B cell (primary cell): ENCODE data around the gene OR1L6.

ENCODE experiments used
- EZH2 ChIP-seq: IDR thresholded peaks from 2 replicates; pipeline ENCODE4 v1.6.1; 2012; ENCODE audit warnings: borderline replicate concordance, low read depth, mild to moderate bottlenecking, moderate library complexity, low read length; ENCODE audit not compliant: insufficient read depth, poor library complexity, severe bottlenecking
- TF ChIP-seq, protein P1 (sequence below): fragments of 200-600 bp; IDR thresholded peaks from one replicate; pipeline ENCODE4 v1.8.0; 2022; ENCODE audit warnings: antibody characterized with exemption, mild to moderate bottlenecking

DNA sequence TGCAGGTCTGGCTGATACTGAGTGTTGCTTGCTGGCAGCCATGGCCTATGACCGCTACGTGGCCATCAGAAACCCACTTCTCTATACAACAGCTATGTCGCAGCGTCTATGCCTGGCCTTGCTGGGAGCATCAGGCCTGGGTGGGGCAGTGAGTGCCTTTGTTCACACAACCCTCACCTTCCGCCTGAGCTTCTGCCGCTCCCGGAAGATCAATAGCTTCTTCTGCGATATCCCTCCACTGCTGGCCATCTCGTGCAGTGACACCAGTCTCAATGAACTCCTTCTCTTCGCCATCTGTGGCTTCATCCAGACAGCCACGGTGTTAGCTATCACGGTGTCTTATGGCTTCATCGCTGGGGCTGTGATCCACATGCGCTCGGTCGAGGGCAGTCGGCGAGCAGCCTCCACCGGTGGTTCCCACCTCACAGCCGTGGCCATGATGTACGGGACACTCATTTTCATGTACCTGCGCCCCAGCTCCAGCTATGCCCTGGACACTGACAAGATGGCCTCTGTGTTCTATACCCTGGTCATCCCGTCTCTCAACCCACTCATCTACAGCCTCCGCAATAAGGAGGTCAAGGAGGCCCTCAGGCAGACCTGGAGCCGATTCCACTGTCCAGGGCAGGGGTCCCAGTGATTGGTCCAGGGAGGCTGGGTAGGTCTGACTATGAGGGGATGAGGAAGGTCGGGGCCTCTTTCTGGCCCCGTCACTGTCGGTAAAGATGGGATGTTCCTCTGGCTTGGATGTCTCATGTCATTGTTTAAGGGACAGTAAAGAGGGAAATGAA is 47.3 kb downstream of the OR1L6 start:
- TF ChIP-seq, protein P1, sequence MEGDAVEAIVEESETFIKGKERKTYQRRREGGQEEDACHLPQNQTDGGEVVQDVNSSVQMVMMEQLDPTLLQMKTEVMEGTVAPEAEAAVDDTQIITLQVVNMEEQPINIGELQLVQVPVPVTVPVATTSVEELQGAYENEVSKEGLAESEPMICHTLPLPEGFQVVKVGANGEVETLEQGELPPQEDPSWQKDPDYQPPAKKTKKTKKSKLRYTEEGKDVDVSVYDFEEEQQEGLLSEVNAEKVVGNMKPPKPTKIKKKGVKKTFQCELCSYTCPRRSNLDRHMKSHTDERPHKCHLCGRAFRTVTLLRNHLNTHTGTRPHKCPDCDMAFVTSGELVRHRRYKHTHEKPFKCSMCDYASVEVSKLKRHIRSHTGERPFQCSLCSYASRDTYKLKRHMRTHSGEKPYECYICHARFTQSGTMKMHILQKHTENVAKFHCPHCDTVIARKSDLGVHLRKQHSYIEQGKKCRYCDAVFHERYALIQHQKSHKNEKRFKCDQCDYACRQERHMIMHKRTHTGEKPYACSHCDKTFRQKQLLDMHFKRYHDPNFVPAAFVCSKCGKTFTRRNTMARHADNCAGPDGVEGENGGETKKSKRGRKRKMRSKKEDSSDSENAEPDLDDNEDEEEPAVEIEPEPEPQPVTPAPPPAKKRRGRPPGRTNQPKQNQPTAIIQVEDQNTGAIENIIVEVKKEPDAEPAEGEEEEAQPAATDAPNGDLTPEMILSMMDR: no peak
- no peak for TF ChIP-seq EZH2
